ENCODE results near the gene ARL4A. TPM values are rescaled to one million over a fixed set of nuclear protein-coding genes. Genes with fewer than 3 reads are reported as not detected.

ARL4A gene
- total RNA-seq, 4 donors from 2014 or later: 38.5 to 89.7 (median 72.7) TPM

DNA sequence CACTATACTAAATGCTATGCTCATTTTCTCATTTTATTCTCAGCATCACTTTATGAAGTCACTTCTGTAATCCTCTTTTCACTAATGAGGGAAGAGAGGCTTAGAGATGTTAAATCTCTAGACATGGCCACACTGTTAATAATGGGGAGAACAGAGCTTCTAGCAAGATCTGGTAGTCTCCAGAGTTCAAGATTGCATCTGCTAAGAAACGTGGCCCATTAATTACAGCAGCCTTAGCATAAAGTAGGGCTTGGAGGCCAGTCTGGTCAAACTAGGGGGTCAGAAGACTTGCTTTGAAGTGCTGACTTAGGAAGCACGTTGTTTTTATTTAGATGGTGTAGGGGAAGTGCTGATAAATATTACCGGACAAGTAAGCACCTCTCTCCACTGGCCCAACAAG is 29.3 kb downstream of the ARL4A start:
- Histone ChIP-seq H3K36me3 (no peaks in the 10 kb centered on the region), H3K27ac (peak overlapping the region; percentile 58 to 66), H3K4me1 (peaks cover 0 to 6% of the 10 kb centered on the region in 2 donors), H3K27me3 (no peaks in the 10 kb centered on the region), H3K4me3 (no peak overlapping the region), H3K9me3 (no peaks in the 10 kb centered on the region)
- TF ChIP-seq POLR2A (IDR thresholded peaks at IDR 0.05): no peak
- TF ChIP-seq, protein P1, sequence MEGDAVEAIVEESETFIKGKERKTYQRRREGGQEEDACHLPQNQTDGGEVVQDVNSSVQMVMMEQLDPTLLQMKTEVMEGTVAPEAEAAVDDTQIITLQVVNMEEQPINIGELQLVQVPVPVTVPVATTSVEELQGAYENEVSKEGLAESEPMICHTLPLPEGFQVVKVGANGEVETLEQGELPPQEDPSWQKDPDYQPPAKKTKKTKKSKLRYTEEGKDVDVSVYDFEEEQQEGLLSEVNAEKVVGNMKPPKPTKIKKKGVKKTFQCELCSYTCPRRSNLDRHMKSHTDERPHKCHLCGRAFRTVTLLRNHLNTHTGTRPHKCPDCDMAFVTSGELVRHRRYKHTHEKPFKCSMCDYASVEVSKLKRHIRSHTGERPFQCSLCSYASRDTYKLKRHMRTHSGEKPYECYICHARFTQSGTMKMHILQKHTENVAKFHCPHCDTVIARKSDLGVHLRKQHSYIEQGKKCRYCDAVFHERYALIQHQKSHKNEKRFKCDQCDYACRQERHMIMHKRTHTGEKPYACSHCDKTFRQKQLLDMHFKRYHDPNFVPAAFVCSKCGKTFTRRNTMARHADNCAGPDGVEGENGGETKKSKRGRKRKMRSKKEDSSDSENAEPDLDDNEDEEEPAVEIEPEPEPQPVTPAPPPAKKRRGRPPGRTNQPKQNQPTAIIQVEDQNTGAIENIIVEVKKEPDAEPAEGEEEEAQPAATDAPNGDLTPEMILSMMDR (IDR thresholded peaks at IDR 0.05): no peak
- intact Hi-C loops (cut with DNase I; ENCODE audit: low total_unique reads): no loop called here
- no peak for DNase-seq

DNA sequence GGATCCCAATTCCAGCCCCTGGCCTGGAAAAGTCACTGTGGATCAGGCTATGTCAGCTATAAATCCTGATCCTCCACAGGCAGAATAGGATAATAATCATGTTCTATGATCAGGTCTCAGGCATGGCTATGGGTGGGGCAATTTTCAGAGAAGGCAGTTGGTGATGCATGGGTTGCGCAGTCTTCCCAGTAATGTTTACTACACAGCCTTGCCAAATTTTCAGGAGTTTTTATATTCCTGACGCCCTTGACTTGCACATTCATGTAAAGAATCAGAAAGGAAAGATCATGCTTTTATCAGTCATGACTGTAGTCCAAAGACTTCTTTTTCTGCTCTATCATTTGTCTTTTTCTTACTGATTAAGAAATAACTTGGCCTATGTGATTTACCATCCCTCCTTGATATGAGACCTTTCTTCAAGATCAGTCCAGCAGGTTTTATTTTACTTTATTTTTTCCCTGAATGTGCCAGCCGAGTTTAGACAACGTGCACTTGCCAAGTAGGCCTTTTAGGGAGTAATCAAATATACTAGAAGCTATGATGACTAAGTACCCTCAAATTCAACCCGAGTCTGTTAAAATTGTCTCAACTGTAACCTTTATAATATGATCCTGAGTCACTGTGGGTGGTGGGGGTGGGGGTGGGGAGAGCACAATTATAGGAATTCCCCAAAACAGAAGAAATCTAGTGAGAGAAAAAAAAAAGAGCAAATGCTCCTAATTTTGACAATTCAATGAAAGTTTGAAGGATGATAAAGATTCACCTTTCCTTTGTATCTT is 31.9 kb downstream of the ARL4A start:
- intact Hi-C loops (cut with DNase I; ENCODE audit: low total_unique reads): no loop called here
- DNase-seq: peak in 1 of 2 donors; percentile 23
- TF ChIP-seq POLR2A (IDR thresholded peaks at IDR 0.05): no peak
- TF ChIP-seq, protein P1 (IDR thresholded peaks at IDR 0.05): no peak
- H3K9me3 ChIP-seq: no peaks in the 10 kb centered on the region
- peaks cover 0 to 6% of the 10 kb centered on the region in 2 donors for H3K4me1 ChIP-seq
- no peaks in the 10 kb centered on the region for H3K36me3 ChIP-seq
- no peaks in the 10 kb centered on the region for H3K27me3 ChIP-seq
- H3K4me3 ChIP-seq: no peak overlapping the region
- H3K27ac ChIP-seq: peak overlapping the region; percentile 71 to 75

DNA sequence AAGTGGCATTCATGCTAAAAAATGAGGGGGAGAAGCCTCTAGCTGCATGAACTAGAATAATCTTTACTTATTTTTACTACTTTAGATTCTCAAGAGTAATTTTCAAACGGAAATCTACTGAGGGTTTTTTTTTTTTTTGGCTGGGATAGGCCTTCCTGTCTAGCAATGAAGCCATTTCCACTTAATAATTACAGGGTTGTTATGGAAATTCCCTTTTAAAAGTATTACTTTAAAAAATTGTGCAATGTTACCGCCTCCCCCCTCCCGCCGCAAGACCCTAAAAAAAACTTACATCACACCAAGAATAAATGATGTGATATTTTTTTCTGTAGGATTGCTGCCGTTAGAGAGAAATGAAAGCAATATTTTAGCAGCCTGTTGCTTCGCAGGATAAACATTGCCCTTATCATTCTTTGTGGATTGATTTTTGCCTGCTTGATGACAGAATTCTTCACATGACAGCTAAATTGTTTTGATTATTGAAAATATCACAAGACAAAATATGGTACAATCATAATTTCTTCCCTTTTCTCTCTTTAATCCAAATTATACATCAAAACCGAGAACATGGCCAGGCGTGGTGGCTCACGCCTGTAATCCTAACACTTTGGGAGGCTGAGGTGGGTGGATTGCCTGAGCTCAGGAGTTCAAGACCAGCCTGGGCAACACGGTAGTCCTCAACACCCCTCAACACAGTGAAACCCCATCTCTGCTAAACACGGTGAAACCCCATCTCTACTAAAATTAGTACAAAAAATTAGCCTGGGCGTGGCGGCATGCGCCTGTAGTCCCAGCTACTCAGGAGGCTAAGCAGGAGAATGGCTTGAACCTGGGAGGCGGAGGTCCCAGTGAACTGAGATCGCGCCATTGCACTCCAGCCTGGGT is 32.8 kb downstream of the ARL4A start:
- DNase-seq: peak; percentile 29 to 37
- H3K4me3 ChIP-seq: no peak overlapping the region

DNA sequence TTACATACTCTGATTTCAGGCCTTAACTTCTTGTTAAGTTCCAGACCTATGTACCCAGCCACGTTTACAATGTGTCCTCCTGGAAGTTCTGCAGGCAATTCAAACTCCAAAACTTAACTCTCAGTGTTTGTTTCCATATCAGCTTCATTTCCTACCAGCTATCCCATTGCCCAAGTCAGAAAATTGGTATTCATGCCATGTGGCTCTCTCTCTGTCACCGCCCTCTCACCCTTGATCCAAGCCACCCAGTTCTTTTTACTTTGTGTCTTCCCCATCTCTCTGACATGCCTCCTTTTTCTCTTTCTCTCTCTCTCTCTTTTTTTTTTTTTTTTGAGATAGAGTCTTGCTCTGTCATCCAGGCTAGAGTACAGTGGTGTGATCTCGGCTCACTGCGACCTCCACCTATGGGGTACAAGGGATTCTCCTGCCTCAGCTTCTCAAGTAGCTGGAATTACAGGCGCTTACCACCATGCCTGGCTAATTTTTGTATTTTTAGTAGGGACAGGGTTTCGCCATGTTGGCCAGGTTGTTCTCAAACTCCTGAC is 33.9 kb downstream of the ARL4A start:
- TF ChIP-seq, protein P1 (IDR thresholded peaks at IDR 0.05): no peak
- no peak for TF ChIP-seq POLR2A (IDR thresholded peaks at IDR 0.05)
- Histone ChIP-seq H3K4me3 (no peak overlapping the region), H3K27ac (no peak overlapping the region), H3K36me3 (no peaks in the 10 kb centered on the region), H3K27me3 (no peaks in the 10 kb centered on the region), H3K4me1 (peaks cover 0 to 6% of the 10 kb centered on the region in 2 donors), H3K9me3 (no peaks in the 10 kb centered on the region)
- intact Hi-C loops (cut with DNase I; ENCODE audit: low total_unique reads): no loop called here
- no peak for DNase-seq

More for the DNA sequence above, 32.8 kb downstream of the ARL4A start:
- no peaks in the 10 kb centered on the region for H3K27me3 ChIP-seq
- H3K4me1 ChIP-seq: peaks cover 0 to 6% of the 10 kb centered on the region in 2 donors
- TF ChIP-seq, protein P1 (IDR thresholded peaks at IDR 0.05): no peak
- no peak for TF ChIP-seq POLR2A (IDR thresholded peaks at IDR 0.05)
- intact Hi-C loops (cut with DNase I; ENCODE audit: low total_unique reads): no loop called here
- no peaks in the 10 kb centered on the region for H3K9me3 ChIP-seq
- peak overlapping the region; percentile 71 to 75 for H3K27ac ChIP-seq
- no peaks in the 10 kb centered on the region for H3K36me3 ChIP-seq
